Trophoblast cell (in vitro differentiated cells and primary cell): ENCODE data around the gene SIGLEC1.

Experiments used
- DNase-seq, 2 donors: peaks; one replicate each; pipeline ENCODE4 v3.0.0-alpha.2; 2016
- H2AFZ ChIP-seq: 2 replicates; pipeline ENCODE4 v1.6.1; 2013; ENCODE audit warnings: low read length, moderate library complexity, mild to moderate bottlenecking; ENCODE audit not compliant: insufficient read depth, poor library complexity
- H2AK5ac ChIP-seq: 2 replicates; pipeline ENCODE4 v1.6.1; 2013; ENCODE audit warnings: mild to moderate bottlenecking, low read length
- H2BK120ac ChIP-seq: 2 replicates; pipeline ENCODE4 v1.6.1; 2013; ENCODE audit warnings: low read length, mild to moderate bottlenecking, moderate library complexity; ENCODE audit not compliant: insufficient read depth, poor library complexity
- H2BK12ac ChIP-seq: 2 replicates; pipeline ENCODE4 v1.6.1; 2013; ENCODE audit warnings: mild to moderate bottlenecking, low read length, moderate library complexity
- H2BK5ac ChIP-seq: 2 replicates; pipeline ENCODE4 v1.6.1; 2013; ENCODE audit warnings: low read length, low read depth, moderate library complexity, mild to moderate bottlenecking; ENCODE audit not compliant: poor library complexity
- H3K14ac ChIP-seq: 2 replicates; pipeline ENCODE4 v1.6.1; 2013; ENCODE audit warnings: mild to moderate bottlenecking, low read length
- H3K18ac ChIP-seq: 2 replicates; pipeline ENCODE4 v1.6.1; 2013; ENCODE audit warnings: mild to moderate bottlenecking, low read length
- H3K23ac ChIP-seq: 2 replicates; pipeline ENCODE4 v1.6.1; 2013; ENCODE audit warnings: low read length
- H3K27ac ChIP-seq: 2 replicates; pipeline ENCODE4 v1.5.1; 2013; ENCODE audit warnings: low read depth, mild to moderate bottlenecking, inconsistent platforms, low read length, moderate library complexity
- H3K27me3 ChIP-seq: 2 replicates; pipeline ENCODE4 v1.6.1; 2013; ENCODE audit warnings: inconsistent platforms, mild to moderate bottlenecking, low read length, moderate library complexity; ENCODE audit not compliant: insufficient read depth
- H3K36me3 ChIP-seq, 2 experiments: 1 replicate in 1 of 2; 2 replicates in 1 of 2; pipeline ENCODE4 v1.6.1; 2013; ENCODE audit warnings: low read length in 2 of 2, mild to moderate bottlenecking in 2 of 2, moderate library complexity in 1 of 2; ENCODE audit not compliant: insufficient read depth in 2 of 2, control insufficient read depth in 1 of 2
- H3K4ac ChIP-seq: 2 replicates; pipeline ENCODE4 v1.6.1; 2013; ENCODE audit warnings: low read depth, mild to moderate bottlenecking, low read length, moderate library complexity
- H3K4me1 ChIP-seq, 2 experiments: 1 replicate in 1 of 2; 2 replicates in 1 of 2; pipeline ENCODE4 v1.6.1; 2013; ENCODE audit warnings: low read length in 2 of 2, mild to moderate bottlenecking in 2 of 2, moderate library complexity in 1 of 2; ENCODE audit not compliant: insufficient read depth in 2 of 2, control insufficient read depth in 1 of 2
- H3K4me2 ChIP-seq: 2 replicates; pipeline ENCODE4 v1.6.1; 2013; ENCODE audit warnings: inconsistent platforms, mild to moderate bottlenecking, low read length, moderate library complexity
- H3K4me3 ChIP-seq: 2 replicates; pipeline ENCODE4 v1.5.1; 2013; ENCODE audit warnings: mild to moderate bottlenecking, low read depth, low read length, inconsistent platforms
- H3K79me1 ChIP-seq: one replicate; pipeline ENCODE4 v1.6.1; 2013; ENCODE audit warnings: low read length
- H3K79me2 ChIP-seq: 2 replicates; pipeline ENCODE4 v1.6.1; 2013; ENCODE audit warnings: low read length, mild to moderate bottlenecking; ENCODE audit not compliant: control insufficient read depth, insufficient read depth, poor library complexity
- H3K9ac ChIP-seq: 2 replicates; pipeline ENCODE4 v1.6.1; 2013; ENCODE audit warnings: mild to moderate bottlenecking, low read length
- H3K9me3 ChIP-seq: 2 replicates; pipeline ENCODE4 v1.6.1; 2013; ENCODE audit warnings: low read depth, mild to moderate bottlenecking, control low read depth, inconsistent platforms, low read length; ENCODE audit not compliant: insufficient read depth
- H4K12ac ChIP-seq: 2 replicates; pipeline ENCODE4 v1.6.1; 2013; ENCODE audit warnings: low read depth, mild to moderate bottlenecking, low read length, moderate library complexity
- H4K8ac ChIP-seq: 2 replicates; pipeline ENCODE4 v1.6.1; 2013; ENCODE audit warnings: low read depth, mild to moderate bottlenecking, low read length, moderate library complexity
- H4K91ac ChIP-seq: one replicate; pipeline ENCODE4 v1.6.1; 2013; ENCODE audit warnings: low read depth, mild to moderate bottlenecking, low read length, moderate library complexity
- WGBS: extraction: QIAGEN DNeasy Blood & Tissue Kit; methylation state at CpG from one replicate; pipeline ENCODE4 v1.1.7; 2013; ENCODE audit warnings: missing lambda C conversion rate; ENCODE audit not compliant: insufficient read length, insufficient coverage; ENCODE audit errors: extremely low coverage; 5-methylcytosine and 5-hydroxymethylcytosine counted together

Gene SIGLEC1

DNA sequence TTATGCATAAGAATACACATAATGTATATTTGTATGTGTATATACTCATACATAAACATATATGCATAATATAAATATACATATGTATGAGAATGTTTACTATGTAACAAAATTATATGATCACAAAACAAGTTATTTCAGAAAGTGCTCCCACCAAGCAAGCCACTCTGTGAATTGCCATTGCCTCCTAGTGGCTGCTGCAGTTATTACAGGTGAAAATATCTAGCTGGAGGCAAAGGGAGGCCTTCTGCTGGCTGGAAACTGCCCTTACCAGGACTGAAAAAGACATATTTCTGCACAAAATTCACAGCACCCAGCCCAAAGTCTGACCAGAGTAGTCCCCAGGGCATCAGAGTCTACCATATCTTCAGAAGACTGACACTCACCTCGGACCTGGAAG is 16.2 kb downstream of the SIGLEC1 start:
- Histone ChIP-seq H3K14ac (no peak overlapping the region), H3K27me3 (no peaks in the 10 kb centered on the region), H4K91ac (no peak overlapping the region), H2BK120ac (no peak overlapping the region), H3K27ac (no peak overlapping the region), H3K4me3 (no peak overlapping the region), H3K79me2 (no peaks in the 10 kb centered on the region), H2AK5ac (no peak overlapping the region), H2BK12ac (no peak overlapping the region), H3K4me2 (no peak overlapping the region), H3K4ac (no peak overlapping the region), H3K4me1 (peaks cover 10 to 14% of the 10 kb centered on the region in 2 experiments), H2BK5ac (no peak overlapping the region), H2AFZ (no peak overlapping the region), H3K18ac (no peak overlapping the region), H4K12ac (no peak overlapping the region), H3K9me3 (no peaks in the 10 kb centered on the region), H4K8ac (no peak overlapping the region), H3K79me1 (no peaks in the 10 kb centered on the region), H3K23ac (no peak overlapping the region), H3K36me3 (no peaks in the 10 kb centered on the region), H3K9ac (no peak overlapping the region)
- WGBS: no CpG with 5 or more reads among the region's 1 CpG
- DNase-seq: peak in 1 of 2 donors; percentile 21

DNA sequence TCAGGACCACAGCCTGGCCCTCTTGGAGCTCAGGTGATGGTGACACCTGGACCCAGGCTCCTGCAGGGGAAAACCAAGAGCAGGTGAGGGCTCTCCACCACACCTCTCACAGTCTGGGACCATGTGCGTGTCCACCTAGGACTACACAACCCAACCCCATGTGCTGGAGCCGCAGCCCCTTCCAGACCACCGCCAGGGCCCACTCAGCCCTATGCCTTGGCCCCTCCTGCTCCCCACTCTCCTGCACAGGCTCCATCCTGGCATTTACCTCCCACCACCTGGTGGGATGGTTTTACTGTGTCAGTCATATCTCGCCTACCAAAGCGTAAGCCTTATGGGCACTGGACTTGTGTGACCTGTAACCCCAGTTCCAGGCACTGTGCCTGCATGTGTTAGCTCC is 17.5 kb downstream of the SIGLEC1 start:
- Histone ChIP-seq H2BK5ac (no peak overlapping the region), H3K79me1 (no peaks in the 10 kb centered on the region), H2AK5ac (no peak overlapping the region), H3K14ac (no peak overlapping the region), H3K4ac (no peak overlapping the region), H3K27me3 (no peaks in the 10 kb centered on the region), H3K4me3 (no peak overlapping the region), H3K9ac (no peak overlapping the region), H3K27ac (no peak overlapping the region), H3K9me3 (no peaks in the 10 kb centered on the region), H3K4me2 (no peak overlapping the region), H3K18ac (no peak overlapping the region), H3K36me3 (no peaks in the 10 kb centered on the region), H2BK120ac (no peak overlapping the region), H4K8ac (no peak overlapping the region), H4K91ac (no peak overlapping the region), H3K23ac (no peak overlapping the region), H4K12ac (no peak overlapping the region), H2AFZ (no peak overlapping the region), H3K79me2 (no peaks in the 10 kb centered on the region), H3K4me1 (peaks cover 10 to 14% of the 10 kb centered on the region in 2 experiments), H2BK12ac (no peak overlapping the region)
- no peak for DNase-seq
- WGBS: no CpG with 5 or more reads among the region's 5 CpGs

DNA sequence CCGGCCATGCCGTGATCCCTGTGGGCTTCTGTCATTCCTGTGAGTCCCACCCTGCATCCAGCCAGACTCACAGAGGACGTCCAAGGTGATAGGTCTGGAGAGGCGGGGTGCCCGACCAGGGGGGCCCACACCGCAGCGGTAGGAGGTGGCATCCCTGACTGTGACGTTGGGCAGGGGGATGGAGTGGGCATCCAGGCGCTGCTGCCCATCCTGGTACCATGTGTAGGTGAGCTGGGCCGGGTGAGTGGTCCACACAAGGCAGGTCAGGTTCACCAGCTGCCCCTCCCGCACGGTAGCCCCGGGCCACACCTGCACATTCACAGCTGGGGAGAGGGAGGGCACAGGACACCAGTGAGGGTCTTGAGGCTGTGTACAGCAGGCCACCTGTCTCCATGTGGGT is 19.0 kb downstream of the SIGLEC1 start:
- no peak overlapping the region for H3K4me2 ChIP-seq
- no peaks in the 10 kb centered on the region for H3K9me3 ChIP-seq
- H2AFZ ChIP-seq: no peak overlapping the region
- H2BK12ac ChIP-seq: no peak overlapping the region
- H4K12ac ChIP-seq: no peak overlapping the region
- no peaks in the 10 kb centered on the region for H3K36me3 ChIP-seq
- H2BK5ac ChIP-seq: no peak overlapping the region
- H3K79me1 ChIP-seq: no peaks in the 10 kb centered on the region
- no peak overlapping the region for H3K4ac ChIP-seq
- no peak overlapping the region for H4K91ac ChIP-seq
- WGBS: no CpG with 5 or more reads among the region's 13 CpGs
- no peak overlapping the region for H3K4me3 ChIP-seq
- DNase-seq: no peak
- H2AK5ac ChIP-seq: no peak overlapping the region
- no peak overlapping the region for H3K14ac ChIP-seq
- no peak overlapping the region for H3K18ac ChIP-seq
- H3K23ac ChIP-seq: no peak overlapping the region
- no peak overlapping the region for H3K9ac ChIP-seq
- no peak overlapping the region for H2BK120ac ChIP-seq
- no peaks in the 10 kb centered on the region for H3K79me2 ChIP-seq
- peaks cover 10 to 14% of the 10 kb centered on the region in 2 experiments for H3K4me1 ChIP-seq
- no peak overlapping the region for H4K8ac ChIP-seq
- H3K27ac ChIP-seq: no peak overlapping the region
- H3K27me3 ChIP-seq: no peaks in the 10 kb centered on the region

DNA sequence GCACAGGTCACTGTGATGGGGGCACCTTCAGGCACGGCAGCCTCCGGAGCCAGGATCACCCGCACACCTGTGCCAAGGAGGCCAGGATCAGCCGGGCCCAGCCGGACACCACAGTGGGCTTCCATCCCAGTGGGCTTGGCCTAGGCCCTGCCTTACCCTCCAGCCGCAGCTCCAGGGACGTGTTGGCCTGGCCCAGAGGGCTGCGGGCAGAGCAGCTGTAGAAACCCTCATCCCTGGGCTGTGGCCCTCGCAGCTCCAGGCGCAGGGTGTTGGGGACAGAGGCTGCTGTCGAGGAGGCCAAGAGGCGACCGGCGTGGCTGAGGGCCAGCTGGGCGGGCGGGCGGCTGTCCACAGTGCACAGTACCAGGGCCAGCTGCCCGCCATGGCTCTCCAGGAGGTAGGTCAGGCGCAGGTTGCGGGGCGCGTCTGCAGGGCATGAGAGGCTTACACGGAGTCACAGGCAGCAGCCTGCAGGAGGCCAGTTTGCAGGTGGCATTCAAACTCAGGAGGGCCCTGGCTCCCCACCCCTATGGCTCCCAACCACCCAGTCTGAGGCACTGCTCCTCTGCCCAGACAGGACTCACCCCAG is 19.6 kb downstream of the SIGLEC1 start:
- Histone ChIP-seq H2BK120ac (no peak overlapping the region), H3K23ac (no peak overlapping the region), H3K4me3 (no peak overlapping the region), H3K79me2 (no peaks in the 10 kb centered on the region), H4K91ac (no peak overlapping the region), H3K4ac (no peak overlapping the region), H2BK12ac (no peak overlapping the region), H4K8ac (no peak overlapping the region), H3K27me3 (no peaks in the 10 kb centered on the region), H3K4me1 (peaks cover 8 to 9% of the 10 kb centered on the region in 2 experiments), H3K27ac (no peak overlapping the region), H2BK5ac (no peak overlapping the region), H2AFZ (no peak overlapping the region), H3K18ac (no peak overlapping the region), H3K36me3 (no peaks in the 10 kb centered on the region), H3K14ac (no peak overlapping the region), H3K4me2 (no peak overlapping the region), H4K12ac (no peak overlapping the region), H2AK5ac (no peak overlapping the region), H3K9me3 (no peaks in the 10 kb centered on the region), H3K9ac (no peak overlapping the region), H3K79me1 (no peaks in the 10 kb centered on the region)
- no peak for DNase-seq
- WGBS: no CpG with 5 or more reads among the region's 23 CpGs
